ENCODE results near the gene ANKMY2. TPM values are rescaled to one million over a fixed set of nuclear protein-coding genes. Genes with fewer than 3 reads are reported as not detected.

ANKMY2 gene
- total and polyA plus RNA-seq, 10 donors = 4.6 to 19.9 (median 11.4) TPM

GRCh38 chr7:16670021-16670420 lies 24.5 kb upstream of the ANKMY2 start:
- WGBS, 5 donors = 79 to 89% (median 83%) methylated on average over 1 of the region's 1 CpG
- no peaks in the 10 kb centered on the region for H3K27me3 ChIP-seq (replicated peaks in 1 of 7)
- peaks cover 0 to 4% (median 0%) of the 10 kb centered on the region in 6 donors for H3K4me1 ChIP-seq
- DNase-seq = no peak
- H3K4me3 ChIP-seq = no peak overlapping the region
- intact Hi-C loops (cut with DNase I; ENCODE audit: low total_unique reads) = no loop called here
- no peaks in the 10 kb centered on the region for H3K9me3 ChIP-seq
- no peak overlapping the region for H3K27ac ChIP-seq
- peaks cover 0 to 66% (median 7%) of the 10 kb centered on the region in 6 donors for H3K36me3 ChIP-seq
- TF ChIP-seq POLR2A (IDR thresholded peaks at IDR 0.05) = no peak
- TF ChIP-seq CTCF (IDR thresholded peaks at IDR 0.05 in 8 of 11, conservative IDR thresholded peaks at IDR 0.05 in 3 of 11) = no peak
- TF ChIP-seq POLR2AphosphoS5 (IDR thresholded peaks at IDR 0.05) = no peak

- no peak for DNase-seq
- Histone ChIP-seq H3K4me1 (peaks cover 0 to 4% (median 0%) of the 10 kb centered on the region in 6 donors), H3K9me3 (no peaks in the 10 kb centered on the region), H3K27ac (no peak overlapping the region), H3K27me3 (replicated peaks in 1 of 7) (no peaks in the 10 kb centered on the region), H3K36me3 (peaks cover 0 to 61% (median 6%) of the 10 kb centered on the region in 6 donors), H3K4me3 (no peak overlapping the region)
- intact Hi-C loops (cut with DNase I; ENCODE audit: low total_unique reads) = no loop called here
- TF ChIP-seq POLR2AphosphoS5 (IDR thresholded peaks at IDR 0.05) (no peak), CTCF (IDR thresholded peaks at IDR 0.05 in 8 of 11, conservative IDR thresholded peaks at IDR 0.05 in 3 of 11) (no peak)
- WGBS, 5 donors = 88 to 95% (median 91%) methylated on average over 2 of the region's 2 CpGs
These were observed 24.0 kb upstream of the ANKMY2 start for GRCh38 chr7:16669581-16669980.

- WGBS, 5 donors = 93 to 99% (median 98%) methylated on average over 5 of the region's 5 CpGs
- no peak overlapping the region for H3K27ac ChIP-seq
These were observed 23.4 kb upstream of the ANKMY2 start for GRCh38 chr7:16668978-16669377.

More at GRCh38 chr7:16668978-16669377, 23.4 kb upstream of the ANKMY2 start:
- H3K9me3 ChIP-seq = no peaks in the 10 kb centered on the region
- TF ChIP-seq POLR2A (IDR thresholded peaks at IDR 0.05) (no peak), CTCF (IDR thresholded peaks at IDR 0.05 in 8 of 11, conservative IDR thresholded peaks at IDR 0.05 in 3 of 11) (no peak), POLR2AphosphoS5 (IDR thresholded peaks at IDR 0.05) (no peak)
- H3K4me3 ChIP-seq = no peak overlapping the region
- H3K27me3 ChIP-seq (replicated peaks in 1 of 7) = no peaks in the 10 kb centered on the region
- H3K4me1 ChIP-seq = peaks cover 0 to 4% (median 0%) of the 10 kb centered on the region in 6 donors
- no peak for DNase-seq
- intact Hi-C loops (cut with DNase I; ENCODE audit: low total_unique reads) = no loop called here
- H3K36me3 ChIP-seq = peaks cover 0 to 55% (median 6%) of the 10 kb centered on the region in 6 donors

Measured in spleen (tissue), 11 donors.